ENCODE data around the gene ALG12. TPM values are rescaled to one million over a fixed set of nuclear protein-coding genes. Genes with fewer than 3 reads are reported as not detected.

The ALG12 gene
- total RNA-seq, 1 experiment from 2014 or later, result 16.6 TPM

DNA sequence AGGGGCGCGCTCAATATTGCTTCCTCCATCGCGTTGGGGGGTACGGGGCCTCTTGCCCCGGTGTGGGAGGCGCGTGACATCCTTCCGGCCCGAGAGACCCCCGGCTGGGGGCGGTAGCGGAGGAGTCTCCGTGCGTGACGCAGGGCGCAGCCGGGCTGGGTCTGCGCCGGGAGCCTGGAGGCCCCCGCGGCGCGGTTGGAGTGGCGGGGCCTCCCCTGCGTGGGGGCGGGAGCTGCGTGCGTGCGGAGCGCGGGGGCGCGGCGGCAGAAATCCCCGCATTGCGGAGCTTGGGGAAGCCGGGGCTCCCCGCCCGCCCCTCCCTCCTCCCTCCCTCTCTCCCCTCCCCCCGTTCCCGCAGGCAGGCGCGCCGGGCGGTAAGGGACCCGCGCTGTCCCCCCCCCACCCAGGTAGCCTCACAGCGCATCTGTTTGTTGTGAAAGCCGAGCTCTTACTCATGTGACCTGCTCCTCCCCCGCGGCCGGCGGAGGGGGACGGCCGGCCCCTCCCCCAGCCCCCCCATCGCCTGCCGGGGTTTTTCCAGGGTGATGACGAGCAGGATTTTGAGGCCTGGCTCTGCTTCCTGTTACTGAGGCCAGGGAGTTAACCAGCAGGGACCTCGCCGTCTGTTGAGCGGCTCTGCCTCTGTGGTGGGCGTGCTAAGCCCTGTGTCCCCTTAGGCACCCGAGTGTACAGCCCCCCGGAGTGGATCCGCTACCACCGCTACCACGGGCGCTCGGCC lies 43.9 kb upstream of the ALG12 start:
- Histone ChIP-seq H3K79me2 (ENCODE audit: insufficient read depth, low read length) (peaks cover 47% of the 10 kb centered on the region), H3K9me3 (ENCODE audit: control insufficient read depth in 1 of 2, insufficient read depth in 1 of 2, low read depth in 1 of 2, low read length in 2 of 2) (no peaks in the 10 kb centered on the region), H3K9ac (ENCODE audit: low read length) (peak overlapping the region; percentile 89), H3K4me3 (replicated peaks in 1 of 2; ENCODE audit: low read depth in 1 of 2, low read length in 2 of 2) (peak overlapping the region; percentile 82 to 95), H3K36me3 (ENCODE audit: control insufficient read depth in 1 of 2, insufficient read depth in 2 of 2, low read length in 2 of 2) (peaks cover 18 to 34% of the 10 kb centered on the region in 2 experiments; a peak in 3 of 4 replicates), H4K20me1 (ENCODE audit: insufficient read depth) (peaks cover 16% of the 10 kb centered on the region; the same call in 1 of the 2 replicates), H2AFZ (ENCODE audit: low read depth, low read length, poor library complexity, severe bottlenecking) (no peak overlapping the region), H3K4me2 (ENCODE audit: low read length) (peak overlapping the region; percentile 92), H3K27ac (ENCODE audit: low read depth, low read length) (peak overlapping the region; percentile 95), H3K4me1 (ENCODE audit: control insufficient read depth in 1 of 2, insufficient read depth in 2 of 2, low read length in 2 of 2) (peaks cover 29 to 63% of the 10 kb centered on the region in 2 experiments), H3K27me3 (ENCODE audit: insufficient read depth, low read length) (no peaks in the 10 kb centered on the region), H3K9me2 (ENCODE audit: insufficient read depth) (no peaks in the 10 kb centered on the region)
- POLR2A ChIA-PET, result interaction anchor here (0.6 to 1.6 kb wide), 4 partner anchors 9 to 200 kb away, joined by 3 to 11 read pairs (median 4); no protein-coding TSS in a partner anchor
- no TSS peak for BruUV-seq (replicated peaks)
- 0 out of 2 replicates have a peak, but pooled peaks have one; percentile 4 for ATAC-seq
- CTCF ChIA-PET, result interaction anchor here (0.7 kb wide), 1 partner anchor 8 kb away, joined by 3 read pairs; no protein-coding TSS in a partner anchor
- TF ChIP-seq CBX3 (IDR thresholded peaks at IDR 0.05; ENCODE audit: low read depth) (no peak), SIN3A (IDR thresholded peaks at IDR 0.05; ENCODE audit: low read depth) (peak; percentile 53; the same call in 1 of the 2 replicates), SRF (IDR thresholded peaks at IDR 0.05; ENCODE audit: low read depth) (no peak), SP1 (IDR thresholded peaks at IDR 0.05; ENCODE audit: low read depth) (peak; percentile 54; the same call in 1 of the 2 replicates), CTCF (IDR thresholded peaks at IDR 0.05 in 2 of 3, conservative IDR thresholded peaks at IDR 0.05 in 1 of 3; ENCODE audit: borderline replicate concordance in 1 of 3, insufficient read depth in 1 of 3, low read depth in 2 of 3, low read length in 2 of 3) (no peak), POLR2AphosphoS5 (IDR thresholded peaks at IDR 0.05; ENCODE audit: low read depth, low read length) (peak; percentile 49), EGR1 (IDR thresholded peaks at IDR 0.05; ENCODE audit: low read depth) (peak; percentile 74)
- TF ChIP-seq, protein P1, sequence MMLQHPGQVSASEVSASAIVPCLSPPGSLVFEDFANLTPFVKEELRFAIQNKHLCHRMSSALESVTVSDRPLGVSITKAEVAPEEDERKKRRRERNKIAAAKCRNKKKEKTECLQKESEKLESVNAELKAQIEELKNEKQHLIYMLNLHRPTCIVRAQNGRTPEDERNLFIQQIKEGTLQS (IDR thresholded peaks at IDR 0.05), result no peak
- TF ChIP-seq, protein P2, sequence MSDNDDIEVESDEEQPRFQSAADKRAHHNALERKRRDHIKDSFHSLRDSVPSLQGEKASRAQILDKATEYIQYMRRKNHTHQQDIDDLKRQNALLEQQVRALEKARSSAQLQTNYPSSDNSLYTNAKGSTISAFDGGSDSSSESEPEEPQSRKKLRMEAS (IDR thresholded peaks at IDR 0.05), result 0 out of 2 replicates have a peak, but pooled peaks have one; percentile 28
- RAD21 ChIA-PET (ENCODE audit: low non-redundant PET in 1 of 2, low total read pairs in 2 of 2, uncharacterized antibody in 2 of 2, unreplicated experiment in 2 of 2), result no interaction called here
- DNase-seq (ENCODE audit: low read depth, low spot score), result no peak
- intact Hi-C loops (cut with micrococcal nuclease), result no loop called here
